Mucosa of stomach (tissue), 1 donor: Measurements from ENCODE around the gene HBEGF.
A peak's percentile ranks its signal among the peaks of the same experiment; 100 is the strongest.

Experiments
- H3K27me3 ChIP-seq: one replicate; pipeline ENCODE4 v1.7.0; 2013; ENCODE audit warnings: mild to moderate bottlenecking, low read length; ENCODE audit not compliant: control insufficient read depth, insufficient read depth
- H3K36me3 ChIP-seq: one replicate; pipeline ENCODE4 v1.7.0; 2013; ENCODE audit warnings: low read length; ENCODE audit not compliant: control insufficient read depth, insufficient read depth
- H3K4me1 ChIP-seq: one replicate; pipeline ENCODE4 v1.7.0; 2013; ENCODE audit warnings: mild to moderate bottlenecking, low read length; ENCODE audit not compliant: control insufficient read depth, insufficient read depth
- H3K4me3 ChIP-seq: one replicate; pipeline ENCODE4 v1.7.0; 2013; ENCODE audit warnings: low read length
- H3K9ac ChIP-seq: one replicate; pipeline ENCODE4 v1.7.0; 2013; ENCODE audit warnings: mild to moderate bottlenecking, low read length, moderate library complexity
- H3K9me3 ChIP-seq: one replicate; pipeline ENCODE4 v1.7.0; 2013; ENCODE audit warnings: mild to moderate bottlenecking, low read length, moderate library complexity; ENCODE audit not compliant: control insufficient read depth
- donor health status: Pancreatic carcinoma.

The HBEGF gene

DNA sequence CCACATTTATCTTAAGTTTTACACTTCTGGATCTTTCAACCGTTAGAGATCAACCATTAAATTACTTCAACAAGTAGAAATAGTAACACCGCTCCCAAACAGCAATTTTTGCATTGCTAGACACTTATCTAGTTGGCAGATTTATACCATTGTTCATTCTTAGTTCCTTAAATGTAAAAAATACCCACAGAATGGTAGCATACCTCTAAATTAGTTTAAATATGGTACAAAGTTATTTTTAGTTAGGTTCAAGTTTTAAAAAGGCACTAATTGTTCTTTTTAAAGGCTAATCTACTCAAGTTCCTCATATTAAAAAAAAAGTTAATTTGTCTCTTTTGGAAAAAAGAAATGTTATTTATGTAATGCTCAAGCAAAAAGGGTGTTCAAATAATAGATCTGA lies 51.6 kb downstream of the HBEGF start:
- Histone ChIP-seq H3K9me3 (no peaks in the 10 kb centered on the region), H3K36me3 (no peaks in the 10 kb centered on the region), H3K27me3 (no peaks in the 10 kb centered on the region), H3K4me1 (peaks cover 26% of the 10 kb centered on the region), H3K9ac (no peak overlapping the region), H3K4me3 (no peak overlapping the region)

DNA sequence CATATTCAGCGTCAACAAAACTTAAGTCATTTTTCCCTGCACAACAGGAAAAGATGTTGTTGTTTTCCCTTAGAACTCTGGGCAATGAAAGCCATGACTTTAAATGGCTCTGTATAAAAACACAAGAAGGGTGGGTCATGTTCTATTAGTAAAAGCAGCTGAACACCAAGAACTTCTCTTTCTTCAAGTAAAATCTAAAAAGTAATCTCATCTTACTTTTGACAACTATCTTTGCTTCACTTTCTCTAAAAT lies 52.6 kb downstream of the HBEGF start:
- Histone ChIP-seq H3K4me3 (no peak overlapping the region), H3K4me1 (peaks cover 26% of the 10 kb centered on the region), H3K27me3 (no peaks in the 10 kb centered on the region), H3K9me3 (no peaks in the 10 kb centered on the region), H3K36me3 (no peaks in the 10 kb centered on the region), H3K9ac (no peak overlapping the region)

DNA sequence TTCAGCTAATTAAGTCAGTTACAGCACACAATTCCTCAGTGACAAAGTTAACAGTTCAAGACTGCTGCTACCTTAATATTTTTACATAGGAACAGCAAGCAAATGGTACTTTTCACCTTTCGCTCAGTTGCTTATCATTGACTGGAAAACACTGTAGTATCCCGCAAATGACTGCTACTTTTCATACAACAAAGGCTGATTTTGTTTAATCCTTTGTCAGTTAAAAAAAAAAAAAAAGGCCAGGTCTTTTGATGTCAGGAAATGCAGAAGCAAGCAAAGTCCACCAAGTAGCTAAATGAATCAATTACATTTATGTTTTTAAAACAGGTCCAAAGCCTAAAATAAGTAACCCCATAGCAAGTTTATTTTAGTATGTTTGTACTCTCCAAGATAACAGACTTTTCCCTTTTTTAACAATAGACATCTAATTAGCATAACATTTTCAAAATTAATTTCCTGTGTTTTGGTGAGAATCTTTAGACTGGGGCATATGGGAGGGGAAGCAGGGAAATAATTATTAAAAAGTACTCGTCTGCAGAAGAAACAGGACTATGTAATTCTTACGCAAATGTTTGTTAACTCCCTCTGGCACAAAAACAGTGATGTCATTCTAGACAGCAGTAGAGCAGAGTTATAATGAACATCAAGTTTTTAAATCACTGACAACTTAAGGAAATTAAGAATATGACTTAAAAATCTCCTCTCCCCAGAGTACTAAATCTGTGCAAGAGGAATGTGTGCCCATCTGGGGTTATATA lies 53.1 kb downstream of the HBEGF start:
- peak overlapping the region; percentile 3 for H3K9ac ChIP-seq
- H3K4me1 ChIP-seq = peaks cover 26% of the 10 kb centered on the region
- no peaks in the 10 kb centered on the region for H3K27me3 ChIP-seq

DNA sequence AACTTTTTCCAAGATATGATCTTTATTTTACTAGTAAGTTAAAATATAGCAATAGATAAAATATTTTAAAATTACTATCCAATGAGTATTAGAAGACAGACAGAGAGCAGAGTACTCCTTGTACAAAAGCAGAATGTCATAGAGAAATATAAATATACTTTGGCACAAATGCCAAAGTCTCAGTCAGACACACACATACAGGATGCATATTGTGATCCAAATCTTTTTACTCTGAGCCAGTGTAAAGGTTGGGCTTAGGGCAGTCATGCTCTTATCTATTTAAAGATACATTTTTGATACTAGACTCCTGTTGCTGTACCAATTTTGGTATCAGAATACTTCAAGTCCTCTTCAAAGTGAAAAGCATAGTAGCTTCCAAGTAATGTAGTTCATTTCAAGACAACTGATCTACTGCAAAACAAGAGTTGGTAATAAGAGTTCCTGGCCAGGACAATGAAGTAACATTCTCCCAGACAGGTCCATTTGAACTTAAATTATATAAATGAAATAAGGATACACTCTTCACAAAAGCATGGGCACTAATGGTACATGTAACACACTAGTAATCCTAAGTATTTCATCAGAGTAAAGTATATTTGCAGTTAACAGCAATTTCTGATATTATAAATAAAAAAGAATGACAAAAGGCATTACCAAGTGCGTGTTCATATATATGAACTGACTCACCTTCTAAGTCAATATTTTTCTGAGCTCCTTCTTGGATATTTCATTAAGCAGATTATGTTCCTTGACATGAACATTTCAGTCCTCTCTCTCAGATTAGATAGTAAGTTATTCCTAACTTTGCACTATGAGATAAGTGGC lies 54.0 kb downstream of the HBEGF start:
- Histone ChIP-seq H3K4me1 (peaks cover 26% of the 10 kb centered on the region), H3K9ac (no peak overlapping the region), H3K36me3 (no peaks in the 10 kb centered on the region), H3K9me3 (no peaks in the 10 kb centered on the region), H3K27me3 (no peaks in the 10 kb centered on the region), H3K4me3 (no peak overlapping the region)

More for the DNA sequence above, 53.1 kb downstream of the HBEGF start:
- Histone ChIP-seq H3K4me3 (no peak overlapping the region), H3K36me3 (no peaks in the 10 kb centered on the region), H3K9me3 (no peaks in the 10 kb centered on the region)

DNA sequence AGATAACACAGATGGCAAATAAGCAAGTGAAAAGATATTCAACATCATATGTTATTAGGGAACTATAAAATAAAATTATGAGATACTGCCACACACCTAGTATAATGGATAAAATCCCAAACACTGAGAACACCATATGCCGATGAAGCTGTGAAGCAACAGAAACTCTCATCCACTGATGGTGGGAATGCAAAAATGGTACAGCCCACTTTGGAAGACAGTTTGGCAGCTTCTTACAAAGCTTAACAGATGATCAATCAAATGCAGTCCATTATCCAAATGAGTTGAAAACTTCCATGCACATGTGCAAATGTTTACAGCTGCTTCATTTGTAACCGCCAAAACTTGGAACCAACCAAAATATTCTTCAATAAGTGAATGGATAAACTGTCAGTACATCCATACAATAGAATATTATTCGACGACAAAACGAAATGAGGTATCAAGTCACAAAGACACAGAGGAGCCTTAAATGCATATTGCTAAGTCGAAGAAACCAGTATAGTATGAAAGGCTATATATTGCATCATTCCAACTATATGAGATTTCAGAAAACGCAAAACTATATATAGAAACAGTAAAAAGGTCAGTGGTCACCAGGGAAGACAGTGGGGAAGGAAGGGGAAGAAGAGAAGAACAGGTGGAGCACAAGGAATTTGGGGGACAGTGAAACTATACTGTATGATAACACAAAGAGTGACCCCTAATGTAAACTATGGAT lies 58.4 kb downstream of the HBEGF start:
- H3K9ac ChIP-seq = no peak overlapping the region
- H3K4me3 ChIP-seq = no peak overlapping the region
- no peaks in the 10 kb centered on the region for H3K36me3 ChIP-seq
- H3K27me3 ChIP-seq = no peaks in the 10 kb centered on the region
- H3K9me3 ChIP-seq = no peaks in the 10 kb centered on the region
- peaks cover under 1% of the 10 kb centered on the region for H3K4me1 ChIP-seq

DNA sequence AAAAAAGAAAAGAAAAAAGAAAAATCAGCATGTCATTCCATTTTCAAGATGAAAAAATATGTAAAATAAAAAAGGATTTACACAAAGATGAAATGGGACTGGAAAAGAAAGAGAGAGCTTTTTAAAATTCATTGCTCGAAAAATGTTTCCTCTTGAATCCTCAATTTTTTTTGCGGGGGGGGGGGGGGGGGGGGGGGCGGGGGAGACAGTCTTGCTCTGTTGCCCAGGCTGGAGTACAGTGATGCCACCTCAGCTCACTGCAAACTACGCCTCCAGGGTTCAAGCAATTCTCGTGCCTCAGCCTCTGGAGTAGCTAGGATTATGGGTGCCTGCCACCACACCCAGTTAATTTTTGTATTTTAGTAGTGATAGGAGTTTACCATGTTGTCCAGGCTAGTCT lies 60.0 kb downstream of the HBEGF start:
- Histone ChIP-seq H3K36me3 (no peaks in the 10 kb centered on the region), H3K27me3 (no peaks in the 10 kb centered on the region), H3K9ac (no peak overlapping the region), H3K9me3 (no peaks in the 10 kb centered on the region), H3K4me3 (no peak overlapping the region), H3K4me1 (no peaks in the 10 kb centered on the region)

DNA sequence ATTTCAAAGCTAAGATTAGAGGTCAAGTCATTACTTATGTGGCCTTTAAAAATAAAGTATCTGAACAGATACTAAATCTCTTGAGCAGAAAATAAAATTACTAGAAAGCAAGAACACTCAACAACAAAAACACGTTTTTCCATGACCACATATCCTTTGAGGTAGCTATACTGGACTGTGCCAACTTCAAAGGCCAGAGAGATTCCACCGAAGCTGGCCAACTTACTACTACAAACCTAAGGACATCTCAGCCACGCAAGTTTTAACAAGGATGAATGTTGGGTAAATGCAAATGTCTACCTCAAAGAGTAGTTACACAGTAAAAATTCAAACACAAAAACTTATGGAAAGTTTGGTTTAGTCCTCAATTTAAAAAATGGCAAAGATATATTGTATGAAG lies 62.4 kb downstream of the HBEGF start:
- Histone ChIP-seq H3K36me3 (no peaks in the 10 kb centered on the region), H3K9ac (no peak overlapping the region), H3K9me3 (no peaks in the 10 kb centered on the region), H3K4me1 (no peaks in the 10 kb centered on the region), H3K27me3 (no peaks in the 10 kb centered on the region), H3K4me3 (no peak overlapping the region)
